ENCODE results near the gene BCAS3.
"Not testable (repeated sequence)": the region's sequence is repeated elsewhere in the genome, so short reads cannot be mapped to it uniquely, and the experiment has no call there.

The BCAS3 gene

GRCh38 chr17:60744355-60744966, 66.8 kb downstream of the BCAS3 start:
- DNase-seq (ENCODE audit: low read depth in 2 of 2, low spot score in 1 of 2), result no peak

- no peak for DNase-seq (ENCODE audit: low read depth in 2 of 2, low spot score in 1 of 2)
Observed at GRCh38 chr17:60745544-60745943, 67.9 kb downstream of the BCAS3 start.

GRCh38 chr17:60747069-60747808, 69.6 kb downstream of the BCAS3 start:
- DNase-seq (ENCODE audit: low read depth in 2 of 2, low spot score in 1 of 2), result no peak

- no peak for DNase-seq (ENCODE audit: low read depth in 2 of 2, low spot score in 1 of 2)
Observed at GRCh38 chr17:60748204-60748603, 70.6 kb downstream of the BCAS3 start.

- no peak for DNase-seq (ENCODE audit: low read depth in 2 of 2, low spot score in 1 of 2)
Observed at GRCh38 chr17:60749050-60749449, 71.4 kb downstream of the BCAS3 start.

GRCh38 chr17:60749708-60750107, 72.1 kb downstream of the BCAS3 start:
- DNase-seq (ENCODE audit: low read depth in 2 of 2, low spot score in 1 of 2), result no peak

- no peak for DNase-seq (ENCODE audit: low read depth in 2 of 2, low spot score in 1 of 2)
Observed at GRCh38 chr17:60750640-60751039, 73.0 kb downstream of the BCAS3 start.

- no peak for DNase-seq (ENCODE audit: low read depth in 2 of 2, low spot score in 1 of 2)
Observed at GRCh38 chr17:60751884-60752283, 74.2 kb downstream of the BCAS3 start.

GRCh38 chr17:60752873-60753577, 75.4 kb downstream of the BCAS3 start:
- no peak for DNase-seq (ENCODE audit: low read depth in 2 of 2, low spot score in 1 of 2)

- no peak for DNase-seq (ENCODE audit: low read depth in 2 of 2, low spot score in 1 of 2)
Observed at GRCh38 chr17:60754057-60754604, 76.5 kb downstream of the BCAS3 start.

- DNase-seq (ENCODE audit: low read depth in 2 of 2, low spot score in 1 of 2), result not testable (repeated sequence)
Observed at GRCh38 chr17:60756798-60757197, 79.1 kb downstream of the BCAS3 start.

GRCh38 chr17:60757437-60757836, 79.8 kb downstream of the BCAS3 start:
- no peak for DNase-seq (ENCODE audit: low read depth in 2 of 2, low spot score in 1 of 2)

- no peak for DNase-seq (ENCODE audit: low read depth in 2 of 2, low spot score in 1 of 2)
Observed at GRCh38 chr17:60759756-60760155, 82.1 kb downstream of the BCAS3 start.

GRCh38 chr17:60761301-60761700, 83.7 kb downstream of the BCAS3 start:
- not testable (repeated sequence) for DNase-seq (ENCODE audit: low read depth in 2 of 2, low spot score in 1 of 2)

GRCh38 chr17:60766778-60767190, 89.1 kb downstream of the BCAS3 start:
- DNase-seq (ENCODE audit: low read depth in 2 of 2, low spot score in 1 of 2), result no peak

- DNase-seq (ENCODE audit: low read depth in 2 of 2, low spot score in 1 of 2), result no peak
Observed at GRCh38 chr17:60767744-60768308, 90.2 kb downstream of the BCAS3 start.

GRCh38 chr17:60769327-60769726, 91.7 kb downstream of the BCAS3 start:
- DNase-seq (ENCODE audit: low read depth in 2 of 2, low spot score in 1 of 2), result no peak

- DNase-seq (ENCODE audit: low read depth in 2 of 2, low spot score in 1 of 2), result no peak
Observed at GRCh38 chr17:60770946-60771422, 93.3 kb downstream of the BCAS3 start.

- not testable (repeated sequence) for DNase-seq (ENCODE audit: low read depth in 2 of 2, low spot score in 1 of 2)
Observed at GRCh38 chr17:60771621-60772020, 94.0 kb downstream of the BCAS3 start.

- no peak for DNase-seq (ENCODE audit: low read depth in 2 of 2, low spot score in 1 of 2)
Observed at GRCh38 chr17:60773552-60773951, 95.9 kb downstream of the BCAS3 start.

- DNase-seq (ENCODE audit: low read depth in 2 of 2, low spot score in 1 of 2), result no peak
Observed at GRCh38 chr17:60781880-60782412, 104.3 kb downstream of the BCAS3 start.

All from stimulated activated CD8-positive, alpha-beta memory T cell treated with anti-CD3 and anti-CD28 coated beads, Interleukin-4, amount 100 ng/mL, for 1 hour (primary cell).